SU-DHL-6 (cell line): ENCODE measurements around the gene IL20.

Experiments
- CTCF ChIP-seq: fragments of 200-600 bp; sonication (generic); IDR thresholded peaks from one replicate; pipeline ENCODE4 v1.5.1; 2017; ENCODE audit warnings: antibody characterized with exemption, mild to moderate bottlenecking, low read length, moderate library complexity; ENCODE audit not compliant: insufficient read depth, poor library complexity, severe bottlenecking
- EZH2phosphoT487 ChIP-seq: fragments of 200-600 bp; sonication (generic), shearing (Covaris generic); conservative IDR thresholded peaks from 2 replicates; pipeline ENCODE4 v1.6.1; 2018; ENCODE audit warnings: mild to moderate bottlenecking, antibody characterized with exemption, low read length, moderate library complexity, mixed read lengths

- TF ChIP-seq CTCF (no peak), EZH2phosphoT487 (no peak)
Measured at GRCh38 chr1:206867239-206867638, 1.8 kb downstream of the IL20 start.
